Measurements from ENCODE around the gene MSX1. TPM values are rescaled to one million over a fixed set of nuclear protein-coding genes. Genes with fewer than 3 reads are reported as not detected.
A peak's percentile ranks its signal among the peaks of the same experiment; 100 is the strongest.

The MSX1 gene
- polyA plus RNA-seq (2013): 0.21 TPM

DNA sequence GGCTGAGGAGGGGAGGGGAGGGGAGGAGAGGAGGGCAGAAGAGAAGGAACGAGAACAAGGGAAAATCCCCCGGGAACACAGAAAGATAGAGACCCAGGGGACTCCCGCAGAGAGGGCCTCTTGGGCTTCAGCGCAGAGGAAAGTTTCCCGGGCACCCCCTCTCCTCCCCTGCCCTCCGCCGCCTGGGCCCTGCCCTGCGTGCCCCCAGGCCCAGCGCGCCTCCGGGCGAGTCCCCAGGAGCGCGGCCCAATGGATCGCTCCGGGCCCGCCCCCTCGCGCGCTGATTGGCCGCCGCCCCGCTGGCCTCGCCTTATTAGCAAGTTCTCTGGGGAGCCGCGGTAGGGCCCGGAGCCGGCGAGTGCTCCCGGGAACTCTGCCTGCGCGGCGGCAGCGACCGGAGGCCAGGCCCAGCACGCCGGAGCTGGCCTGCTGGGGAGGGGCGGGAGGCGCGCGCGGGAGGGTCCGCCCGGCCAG is at the start of gene MSX1:
TSS of gene MSX1 (plus strand) at position 341 of the 474 bp plus-strand sequence. CDS start 235 bp downstream, outside the sequence.
- ChIA-PET POLR2A (no interaction called here), CTCF (no interaction called here)
- H3K9me3 ChIP-seq (ENCODE audit: control extremely low read depth in 1 of 5, control insufficient read depth in 4 of 5, insufficient read depth in 2 of 5, low read depth in 1 of 5, low read length in 4 of 5): peaks cover 0 to 17% (median 2%) of the 10 kb centered on the region in 5 experiments
- peak; percentile 62 to 77 (median 69) for DNase-seq
- 0% methylated on average over 35 of the region's 44 CpGs for WGBS (ENCODE audit: insufficient coverage)
- no peaks in the 10 kb centered on the region for H3K36me3 ChIP-seq (ENCODE audit: control insufficient read depth in 4 of 4, insufficient read depth in 4 of 4, low read length in 3 of 4)
- H3K27ac ChIP-seq (ENCODE audit: insufficient read depth in 1 of 2, low read depth in 1 of 2, low read length in 2 of 2, poor library complexity in 1 of 2, severe bottlenecking in 2 of 2): no peak within 1 kb of the TSS
- peaks cover 0 to 47% (median 34%) of the 10 kb centered on the region in 4 experiments for H3K4me1 ChIP-seq (ENCODE audit: control extremely low read depth in 1 of 4, control insufficient read depth in 4 of 4, insufficient read depth in 4 of 4, low read length in 3 of 4)
- H3K4me3 ChIP-seq (ENCODE audit: control insufficient read depth in 1 of 7, extremely low read depth in 1 of 7, insufficient read depth in 4 of 7, low read depth in 2 of 7, low read length in 6 of 7): peak within 1 kb of the TSS; percentile 16 to 71 (median 52)
- H3K27me3 ChIP-seq (replicated peaks in 2 of 5; ENCODE audit: control insufficient read depth in 4 of 5, insufficient read depth in 5 of 5, low read length in 4 of 5): peaks cover 8 to 98% (median 63%) of the 10 kb centered on the region in 5 experiments

DNA sequence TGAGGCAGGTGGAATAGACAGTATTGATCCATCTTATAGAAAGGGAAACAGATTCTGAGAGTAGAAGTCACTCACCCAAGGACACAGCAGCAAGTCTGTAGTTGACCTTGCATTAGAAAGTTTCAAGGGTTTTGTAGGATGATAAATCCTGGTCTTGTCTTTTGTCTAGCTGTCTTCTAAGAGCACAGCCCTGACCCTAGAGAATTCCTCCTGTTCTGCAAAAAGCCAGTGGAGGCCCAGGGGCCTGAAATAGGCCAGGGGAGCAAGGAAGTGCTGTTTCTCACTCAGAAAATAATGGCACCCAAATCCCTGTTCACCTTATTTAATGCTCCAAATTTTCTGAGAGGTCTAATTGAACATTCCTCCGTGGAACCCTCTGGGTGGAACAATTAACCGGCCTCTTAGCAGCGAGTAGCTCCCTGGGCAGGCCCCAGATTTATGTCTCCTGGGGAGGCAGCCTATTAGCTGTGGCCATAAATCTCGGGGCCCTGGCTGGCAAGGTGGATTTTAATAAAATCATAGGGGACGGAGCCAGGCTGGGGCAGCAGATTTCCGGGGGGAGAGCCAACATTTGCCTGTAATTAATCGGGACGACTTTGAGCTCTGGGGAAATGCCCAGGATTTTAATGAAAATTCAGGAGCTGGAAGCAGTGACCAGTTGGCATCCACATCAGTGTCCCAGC is 49.2 kb upstream of the MSX1 start:
- Histone ChIP-seq H3K27me3 (replicated peaks in 2 of 5; ENCODE audit: control insufficient read depth in 4 of 5, insufficient read depth in 5 of 5, low read length in 4 of 5) (peaks cover 0 to 3% (median 0%) of the 10 kb centered on the region in 5 experiments), H3K4me1 (ENCODE audit: control extremely low read depth in 1 of 4, control insufficient read depth in 4 of 4, insufficient read depth in 4 of 4, low read length in 3 of 4) (no peaks in the 10 kb centered on the region), H3K4me3 (ENCODE audit: control insufficient read depth in 1 of 7, extremely low read depth in 1 of 7, insufficient read depth in 4 of 7, low read depth in 2 of 7, low read length in 6 of 7) (no peak overlapping the region), H3K9me3 (ENCODE audit: control extremely low read depth in 1 of 5, control insufficient read depth in 4 of 5, insufficient read depth in 2 of 5, low read depth in 1 of 5, low read length in 4 of 5) (peaks cover 0 to 11% (median 4%) of the 10 kb centered on the region in 5 experiments), H3K36me3 (ENCODE audit: control insufficient read depth in 4 of 4, insufficient read depth in 4 of 4, low read length in 3 of 4) (no peaks in the 10 kb centered on the region), H3K27ac (ENCODE audit: insufficient read depth in 1 of 2, low read depth in 1 of 2, low read length in 2 of 2, poor library complexity in 1 of 2, severe bottlenecking in 2 of 2) (no peak overlapping the region)
- POLR2A ChIA-PET: no interaction called here
- CTCF ChIA-PET: no interaction called here
- 91% methylated on average over 8 of the region's 8 CpGs for whole genome bisulfite sequencing (ENCODE audit: insufficient coverage)
- DNase-seq: no peak

DNA sequence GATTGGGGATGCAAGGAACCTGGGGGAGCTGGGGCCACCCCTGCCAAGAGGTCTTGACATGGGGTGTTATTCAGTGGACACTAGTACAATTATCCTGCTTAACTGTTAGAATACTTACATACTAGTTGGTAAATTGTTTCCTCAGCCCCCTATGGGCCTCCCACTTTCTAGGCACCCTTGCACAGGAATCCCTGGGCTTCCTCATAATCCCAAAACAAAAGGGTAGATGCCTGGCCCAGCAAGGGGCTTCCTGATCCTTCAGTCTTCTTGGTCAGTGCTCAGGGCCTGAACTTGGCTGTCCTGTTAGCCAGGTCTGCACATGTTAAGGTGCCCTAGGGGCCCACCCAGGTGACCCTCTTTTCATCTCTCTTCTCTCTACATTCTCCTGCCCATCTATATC is 48.7 kb upstream of the MSX1 start:
- no peaks in the 10 kb centered on the region for H3K4me1 ChIP-seq (ENCODE audit: control extremely low read depth in 1 of 4, control insufficient read depth in 4 of 4, insufficient read depth in 4 of 4, low read length in 3 of 4)
- DNase-seq: no peak
- H3K27me3 ChIP-seq (replicated peaks in 2 of 5; ENCODE audit: control insufficient read depth in 4 of 5, insufficient read depth in 5 of 5, low read length in 4 of 5): peaks cover 0 to 3% (median 0%) of the 10 kb centered on the region in 5 experiments
- H3K4me3 ChIP-seq (ENCODE audit: control insufficient read depth in 1 of 7, extremely low read depth in 1 of 7, insufficient read depth in 4 of 7, low read depth in 2 of 7, low read length in 6 of 7): no peak overlapping the region
- H3K36me3 ChIP-seq (ENCODE audit: control insufficient read depth in 4 of 4, insufficient read depth in 4 of 4, low read length in 3 of 4): no peaks in the 10 kb centered on the region
- CTCF ChIA-PET: no interaction called here
- peaks cover 0 to 13% (median 4%) of the 10 kb centered on the region in 5 experiments for H3K9me3 ChIP-seq (ENCODE audit: control extremely low read depth in 1 of 5, control insufficient read depth in 4 of 5, insufficient read depth in 2 of 5, low read depth in 1 of 5, low read length in 4 of 5)
- POLR2A ChIA-PET: no interaction called here
- H3K27ac ChIP-seq (ENCODE audit: insufficient read depth in 1 of 2, low read depth in 1 of 2, low read length in 2 of 2, poor library complexity in 1 of 2, severe bottlenecking in 2 of 2): no peak overlapping the region

DNA sequence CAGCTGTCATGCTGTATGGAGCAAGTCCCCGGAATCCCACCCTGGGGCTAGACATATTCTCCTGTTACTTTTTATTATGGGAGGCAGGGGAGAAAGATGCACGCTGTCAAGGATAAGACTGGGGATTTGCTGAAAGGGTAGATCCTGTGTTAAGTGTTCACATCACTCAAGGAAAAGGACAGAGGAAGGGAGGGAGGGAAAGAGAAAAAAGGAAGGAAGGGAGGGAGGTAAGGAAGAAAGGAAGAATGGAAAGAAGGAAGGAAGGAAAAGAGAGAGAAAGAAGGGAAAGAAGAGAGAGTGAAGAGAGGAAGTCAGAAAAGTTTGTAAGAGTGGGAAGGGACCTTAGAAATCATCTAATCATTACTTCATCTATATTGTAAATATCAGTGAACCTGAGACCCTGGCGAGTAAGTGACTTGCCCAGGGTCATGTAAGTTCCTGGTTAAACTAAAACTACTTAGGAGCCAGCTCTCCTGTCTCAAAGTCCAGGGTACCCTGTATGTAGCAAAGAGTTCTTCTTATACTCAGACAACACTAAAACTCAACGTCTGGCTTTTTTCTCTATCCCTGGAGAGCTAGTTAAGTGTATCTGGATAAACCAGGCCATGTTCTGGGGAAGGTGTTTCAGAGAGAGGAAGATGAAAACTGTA is 47.2 kb upstream of the MSX1 start:
- no peak for DNase-seq
- Histone ChIP-seq H3K36me3 (ENCODE audit: control insufficient read depth in 4 of 4, insufficient read depth in 4 of 4, low read length in 3 of 4) (no peaks in the 10 kb centered on the region), H3K9me3 (ENCODE audit: control extremely low read depth in 1 of 5, control insufficient read depth in 4 of 5, insufficient read depth in 2 of 5, low read depth in 1 of 5, low read length in 4 of 5) (peaks cover 0 to 19% (median 15%) of the 10 kb centered on the region in 5 experiments), H3K27me3 (replicated peaks in 2 of 5; ENCODE audit: control insufficient read depth in 4 of 5, insufficient read depth in 5 of 5, low read length in 4 of 5) (peaks cover 0 to 4% (median 0%) of the 10 kb centered on the region in 5 experiments), H3K27ac (ENCODE audit: insufficient read depth in 1 of 2, low read depth in 1 of 2, low read length in 2 of 2, poor library complexity in 1 of 2, severe bottlenecking in 2 of 2) (no peak overlapping the region), H3K4me3 (ENCODE audit: control insufficient read depth in 1 of 7, extremely low read depth in 1 of 7, insufficient read depth in 4 of 7, low read depth in 2 of 7, low read length in 6 of 7) (no peak overlapping the region), H3K4me1 (ENCODE audit: control extremely low read depth in 1 of 4, control insufficient read depth in 4 of 4, insufficient read depth in 4 of 4, low read length in 3 of 4) (no peaks in the 10 kb centered on the region)
- WGBS (ENCODE audit: insufficient coverage): 100% methylated on average over 1 of the region's 4 CpGs
- ChIA-PET CTCF (no interaction called here), POLR2A (no interaction called here)

DNA sequence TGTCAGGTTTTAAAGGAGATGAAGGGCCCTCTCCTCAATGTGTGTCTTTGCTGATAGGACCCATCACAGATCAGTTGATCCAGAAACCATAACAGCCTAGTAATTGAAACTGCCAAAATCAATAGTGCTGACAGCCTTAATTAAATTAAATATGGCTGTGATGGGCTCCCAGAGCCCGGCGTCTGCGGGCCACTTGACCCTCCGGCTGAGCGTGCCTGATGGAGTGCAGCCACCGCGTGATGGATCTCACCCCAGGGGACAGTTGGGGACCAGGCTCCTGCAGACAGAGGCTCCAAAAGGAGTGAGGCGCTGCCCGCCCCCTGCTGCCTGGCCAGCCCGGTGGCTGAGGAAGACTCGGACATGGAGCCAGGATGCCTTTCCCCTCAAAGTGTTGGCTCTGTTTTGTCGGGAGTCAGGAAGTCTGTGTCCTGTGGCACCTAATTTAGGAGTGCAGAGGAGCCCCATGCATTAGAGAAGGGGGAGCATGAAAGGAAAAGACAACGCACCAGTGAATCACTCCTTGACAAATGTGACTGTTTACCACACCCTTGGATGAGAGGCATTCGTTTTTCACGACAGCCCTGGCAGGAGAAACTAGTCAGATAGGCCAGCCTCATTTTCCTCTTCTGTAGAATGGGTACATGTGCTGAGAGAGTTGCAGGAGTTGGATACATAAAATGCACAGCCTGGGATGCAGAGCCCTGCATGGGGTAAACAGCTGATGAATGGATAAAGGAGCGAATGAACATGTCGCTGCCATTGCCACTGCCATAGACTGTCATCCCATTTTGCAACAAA is 40.9 kb upstream of the MSX1 start:
- POLR2A ChIA-PET: no interaction called here
- CTCF ChIA-PET: no interaction called here
- H3K27me3 ChIP-seq (replicated peaks in 2 of 5; ENCODE audit: control insufficient read depth in 4 of 5, insufficient read depth in 5 of 5, low read length in 4 of 5): peaks cover 0 to 15% (median 2%) of the 10 kb centered on the region in 5 experiments
- DNase-seq: no peak
- peaks cover 0 to 19% (median 12%) of the 10 kb centered on the region in 5 experiments for H3K9me3 ChIP-seq (ENCODE audit: control extremely low read depth in 1 of 5, control insufficient read depth in 4 of 5, insufficient read depth in 2 of 5, low read depth in 1 of 5, low read length in 4 of 5)
- H3K36me3 ChIP-seq (ENCODE audit: control insufficient read depth in 4 of 4, insufficient read depth in 4 of 4, low read length in 3 of 4): no peaks in the 10 kb centered on the region
- WGBS (ENCODE audit: insufficient coverage): 60% methylated on average over 17 of the region's 17 CpGs
- no peak overlapping the region for H3K27ac ChIP-seq (ENCODE audit: insufficient read depth in 1 of 2, low read depth in 1 of 2, low read length in 2 of 2, poor library complexity in 1 of 2, severe bottlenecking in 2 of 2)
- H3K4me3 ChIP-seq (ENCODE audit: control insufficient read depth in 1 of 7, extremely low read depth in 1 of 7, insufficient read depth in 4 of 7, low read depth in 2 of 7, low read length in 6 of 7): no peak overlapping the region
- no peaks in the 10 kb centered on the region for H3K4me1 ChIP-seq (ENCODE audit: control extremely low read depth in 1 of 4, control insufficient read depth in 4 of 4, insufficient read depth in 4 of 4, low read length in 3 of 4)

DNA sequence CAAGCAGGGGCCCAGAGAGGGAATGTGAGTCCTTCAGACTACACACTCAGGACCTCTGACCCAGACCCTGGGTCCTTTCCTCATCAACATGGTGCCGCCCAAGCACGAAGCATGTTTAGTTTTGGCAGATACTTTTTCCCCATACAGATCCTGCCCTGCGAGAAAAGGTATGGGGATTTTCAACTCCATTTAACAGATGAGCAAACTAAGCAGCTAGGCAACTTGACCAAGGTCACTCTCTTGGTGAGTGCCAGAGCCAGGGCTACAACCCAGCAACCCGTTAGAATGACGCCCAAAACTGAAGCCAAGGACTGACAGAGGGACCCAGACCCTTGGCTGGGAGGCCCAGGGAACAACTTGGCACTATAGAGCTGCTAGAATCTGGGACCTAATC is 40.3 kb upstream of the MSX1 start:
- no peak for DNase-seq
- CTCF ChIA-PET: no interaction called here
- 98% methylated on average over 5 of the region's 5 CpGs for WGBS (ENCODE audit: insufficient coverage)

More for the DNA sequence above, 40.3 kb upstream of the MSX1 start:
- Histone ChIP-seq H3K9me3 (ENCODE audit: control extremely low read depth in 1 of 5, control insufficient read depth in 4 of 5, insufficient read depth in 2 of 5, low read depth in 1 of 5, low read length in 4 of 5) (peaks cover 0 to 19% (median 12%) of the 10 kb centered on the region in 5 experiments), H3K36me3 (ENCODE audit: control insufficient read depth in 4 of 4, insufficient read depth in 4 of 4, low read length in 3 of 4) (no peaks in the 10 kb centered on the region), H3K27ac (ENCODE audit: insufficient read depth in 1 of 2, low read depth in 1 of 2, low read length in 2 of 2, poor library complexity in 1 of 2, severe bottlenecking in 2 of 2) (no peak overlapping the region), H3K4me3 (ENCODE audit: control insufficient read depth in 1 of 7, extremely low read depth in 1 of 7, insufficient read depth in 4 of 7, low read depth in 2 of 7, low read length in 6 of 7) (no peak overlapping the region), H3K27me3 (replicated peaks in 2 of 5; ENCODE audit: control insufficient read depth in 4 of 5, insufficient read depth in 5 of 5, low read length in 4 of 5) (peaks cover 0 to 15% (median 2%) of the 10 kb centered on the region in 5 experiments), H3K4me1 (ENCODE audit: control extremely low read depth in 1 of 4, control insufficient read depth in 4 of 4, insufficient read depth in 4 of 4, low read length in 3 of 4) (no peaks in the 10 kb centered on the region)
- POLR2A ChIA-PET: no interaction called here
